Measurements from ENCODE around the gene FTH1.
"Not testable (repeated sequence)": the region's sequence is repeated elsewhere in the genome, so short reads cannot be mapped to it uniquely, and the experiment has no call there.

FTH1 gene

GRCh38 chr11:61966734-61967115 lies 709 bp downstream of the FTH1 start:
- H3K4me3 ChIP-seq (ENCODE audit: low read depth, low read length), result peak overlapping the region; percentile 91
- DNase-seq (ENCODE audit: low read depth), result no peak

GRCh38 chr11:61964666-61965271 lies 2.7 kb downstream of the FTH1 start:
- DNase-seq (ENCODE audit: low read depth), result not testable (repeated sequence)
- peak overlapping the region; percentile 91 for H3K4me3 ChIP-seq (ENCODE audit: low read depth, low read length)

- no peak for DNase-seq (ENCODE audit: low read depth)
- peak overlapping the region; percentile 91 for H3K4me3 ChIP-seq (ENCODE audit: low read depth, low read length)
Measured at GRCh38 chr11:61964058-61964665, 3.3 kb downstream of the FTH1 start.

GRCh38 chr11:61963282-61964057 lies 4.0 kb downstream of the FTH1 start:
- no peak overlapping the region for H3K4me3 ChIP-seq (ENCODE audit: low read depth, low read length)
- DNase-seq (ENCODE audit: low read depth), result no peak

- no peak overlapping the region for H3K4me3 ChIP-seq (ENCODE audit: low read depth, low read length)
- DNase-seq (ENCODE audit: low read depth), result no peak
Measured at GRCh38 chr11:61963016-61963281, 4.5 kb downstream of the FTH1 start.

- DNase-seq (ENCODE audit: low read depth), result no peak
- H3K4me3 ChIP-seq (ENCODE audit: low read depth, low read length), result no peak overlapping the region
Measured at GRCh38 chr11:61962213-61963015, 5.0 kb downstream of the FTH1 start.

- no peak overlapping the region for H3K4me3 ChIP-seq (ENCODE audit: low read depth, low read length)
- no peak for DNase-seq (ENCODE audit: low read depth)
Measured at GRCh38 chr11:61961570-61962212, 5.7 kb downstream of the FTH1 start.

GRCh38 chr11:61960532-61960931 lies 6.9 kb downstream of the FTH1 start:
- H3K4me3 ChIP-seq (ENCODE audit: low read depth, low read length), result no peak overlapping the region
- DNase-seq (ENCODE audit: low read depth), result no peak

GRCh38 chr11:61959678-61960077 lies 7.8 kb downstream of the FTH1 start:
- no peak for DNase-seq (ENCODE audit: low read depth)
- H3K4me3 ChIP-seq (ENCODE audit: low read depth, low read length), result no peak overlapping the region

- no peak for DNase-seq (ENCODE audit: low read depth)
Measured at GRCh38 chr11:61959114-61959513, 8.3 kb downstream of the FTH1 start.

GRCh38 chr11:61958590-61958989 lies 8.8 kb downstream of the FTH1 start:
- DNase-seq (ENCODE audit: low read depth), result no peak
- no peak overlapping the region for H3K4me3 ChIP-seq (ENCODE audit: low read depth, low read length)

More at GRCh38 chr11:61959114-61959513, 8.3 kb downstream of the FTH1 start:
- H3K4me3 ChIP-seq (ENCODE audit: low read depth, low read length), result no peak overlapping the region

GRCh38 chr11:61957021-61957770 lies 10.2 kb downstream of the FTH1 start:
- H3K4me3 ChIP-seq (ENCODE audit: low read depth, low read length), result no peak overlapping the region
- DNase-seq (ENCODE audit: low read depth), result no peak

- peak overlapping the region; percentile 43 for H3K4me3 ChIP-seq (ENCODE audit: low read depth, low read length)
- no peak for DNase-seq (ENCODE audit: low read depth)
Measured at GRCh38 chr11:61956191-61957020, 11.0 kb downstream of the FTH1 start.

- H3K4me3 ChIP-seq (ENCODE audit: low read depth, low read length), result peak overlapping the region; percentile 43
- DNase-seq (ENCODE audit: low read depth), result no peak
Measured at GRCh38 chr11:61955422-61956135, 11.9 kb downstream of the FTH1 start.

GRCh38 chr11:61954851-61955421 lies 12.5 kb downstream of the FTH1 start:
- peak; percentile 74 for DNase-seq (ENCODE audit: low read depth)
- peak overlapping the region; percentile 43 for H3K4me3 ChIP-seq (ENCODE audit: low read depth, low read length)

- DNase-seq (ENCODE audit: low read depth), result no peak
Measured at GRCh38 chr11:61954106-61954850, 13.2 kb downstream of the FTH1 start.

GRCh38 chr11:61953632-61954031 lies 13.8 kb downstream of the FTH1 start:
- DNase-seq (ENCODE audit: low read depth); H3K4me3 ChIP-seq (ENCODE audit: low read depth, low read length): not testable (repeated sequence)

More at GRCh38 chr11:61954106-61954850, 13.2 kb downstream of the FTH1 start:
- peak overlapping the region; percentile 43 for H3K4me3 ChIP-seq (ENCODE audit: low read depth, low read length)
